K562 (cell line): ENCODE data around the gene NDUFAF2. TPM values are rescaled to one million over a fixed set of nuclear protein-coding genes. Genes with fewer than 3 reads are reported as not detected.
"Not testable (repeated sequence)": the region's sequence is repeated elsewhere in the genome, so short reads cannot be mapped to it uniquely, and the experiment has no call there.

ENCODE experiments used
- ATAC-seq: fragments of 200-7000 bp; cut with Tn5 transposase; 3 replicates; pipeline ENCODE4 v1.9.1; 2020; ENCODE audit warnings: moderate library complexity
- BruUV-seq: library from RNA; stranded (reverse); fragments of 400-500 nt; replicated peaks from 2 replicates; lab custom pipeline; 2021; lab: Mats Ljungman, UMichigan
- CTCF ChIA-PET: fragments of 300-600 bp; formaldehyde crosslinking; extraction: SDS; loops from one replicate; lab custom pipeline; 2021; ENCODE audit warnings: low intra/inter-chr PET ratio; lab: Yijun Ruan, JAX
- POLR2A ChIA-PET: fragments of 300-600, 350-650 bp; sonication (Branson Sonifier 250); formaldehyde crosslinking; extraction: SDS; loops from one replicate; lab custom pipeline; 2021; ENCODE audit warnings: antibody characterized with exemption, inconsistent platforms; lab: Yijun Ruan, JAX
- DNase-seq, 4 experiments: peaks; one replicate each; pipeline versions ENCODE4 v3.0.0 to v3.0.0-alpha.2; 2011 to 2018; ENCODE audit warnings: low spot score in 3 of 4, mixed read lengths in 3 of 4; ENCODE audit errors: extremely low read depth in 1 of 4
- FAIRE-seq: peaks from 2 replicates; lab custom pipeline; 2011; peaks lifted over from hg19 to GRCh38; lab: Jason Lieb, UNC
- H2AFZ ChIP-seq: 2 replicates; pipeline ENCODE4 v1.6.0; 2011; ENCODE audit warnings: low read depth, low read length, control low read depth, inconsistent platforms
- H3K27ac ChIP-seq: fragments of 200-600 bp; 3 replicates; pipeline ENCODE4 v1.8.0; 2011; ENCODE audit warnings: low read depth, mild to moderate bottlenecking, control low read depth, inconsistent platforms, low read length, moderate library complexity, mixed read lengths; ENCODE audit errors: extremely low read depth
- H3K27me3 ChIP-seq, 2 experiments: fragments of 300-600 bp in 1 of 2; 2 replicates in 1 of 2; 3 replicates in 1 of 2; pipeline versions ENCODE4 v1.6.0 to v1.8.0; 2011; ENCODE audit warnings: inconsistent platforms in 2 of 2, low read length in 2 of 2, mild to moderate bottlenecking in 1 of 2, mixed read lengths in 1 of 2, moderate library complexity in 1 of 2; ENCODE audit not compliant: control insufficient read depth in 2 of 2, insufficient read depth in 2 of 2
- H3K36me3 ChIP-seq: fragments of 300-600 bp; 3 replicates; pipeline ENCODE4 v1.8.0; 2011; ENCODE audit warnings: mild to moderate bottlenecking, low read length, inconsistent platforms; ENCODE audit not compliant: control insufficient read depth, insufficient read depth
- H3K4me1 ChIP-seq, 2 experiments: fragments of 200-600 bp in 1 of 2; replicated peaks in 1 of 2; 2 replicates in 1 of 2; 3 replicates in 1 of 2; pipeline versions ENCODE4 v1.5.1 to v1.8.0; 2011; ENCODE audit warnings: inconsistent platforms in 2 of 2, low read length in 2 of 2, mild to moderate bottlenecking in 1 of 2, mixed read lengths in 1 of 2, moderate library complexity in 1 of 2; ENCODE audit not compliant: control insufficient read depth in 2 of 2, insufficient read depth in 2 of 2
- H3K4me2 ChIP-seq: 2 replicates; pipeline ENCODE4 v1.6.1; 2011; ENCODE audit warnings: low read length, control low read depth, inconsistent platforms, mixed read lengths; ENCODE audit not compliant: insufficient read depth
- H3K4me3 ChIP-seq: fragments of 200-600 bp; sonication (generic), shearing (Covaris generic); 2 replicates; pipeline ENCODE4 v1.5.1; 2016; ENCODE audit warnings: control low read depth, inconsistent platforms
- H3K79me2 ChIP-seq: fragments of 200-600 bp; 3 replicates; pipeline ENCODE4 v1.8.0; 2011; ENCODE audit warnings: low read length, inconsistent platforms; ENCODE audit not compliant: control insufficient read depth, insufficient read depth
- H3K9ac ChIP-seq, 2 experiments: 2 replicates each; pipeline versions ENCODE4 v1.6.0 to v1.6.1; 2011; ENCODE audit warnings: low read depth in 2 of 2, low read length in 2 of 2, control low read depth in 1 of 2, inconsistent platforms in 1 of 2, mild to moderate bottlenecking in 1 of 2, mixed read lengths in 1 of 2; ENCODE audit not compliant: insufficient read depth in 1 of 2
- H3K9me1 ChIP-seq: one replicate; pipeline ENCODE4 v1.6.0; 2011; ENCODE audit warnings: inconsistent platforms, mild to moderate bottlenecking, low read length, moderate library complexity; ENCODE audit not compliant: control insufficient read depth, insufficient read depth
- H3K9me3 ChIP-seq: replicated peaks from 2 replicates; pipeline ENCODE4 v1.5.1; 2011; ENCODE audit warnings: low read depth, low read length, inconsistent platforms; ENCODE audit not compliant: control insufficient read depth, insufficient read depth
- H4K20me1 ChIP-seq: replicated peaks from 2 replicates; pipeline ENCODE4 v1.6.1; 2011; ENCODE audit warnings: low read length, inconsistent platforms, mixed read lengths; ENCODE audit not compliant: control insufficient read depth, insufficient read depth
- WGBS: fragments of 100-300 bp; shearing (Covaris generic); methylation state at CpG from one replicate; pipeline ENCODE4 v1.1.6; 2016; ENCODE audit warnings: low coverage, mixed read lengths; ENCODE audit not compliant: insufficient coverage; ENCODE audit errors: missing lambda C conversion rate; 5-methylcytosine and 5-hydroxymethylcytosine counted together
- in situ Hi-C: fragments of 300-500 bp; cut with MboI; formaldehyde crosslinking; loops from 4 replicates; pipeline ENCODE4 v1.15.0; 2018; ENCODE audit warnings: inconsistent platforms, mixed read lengths
- intact Hi-C: fragments of 100-400 bp; cut with micrococcal nuclease; formaldehyde crosslinking; loops from 2 replicates; pipeline ENCODE4 v1.14.2; 2022
- polyA plus RNA-seq, 8 experiments: library from polyadenylated mRNA; depleted of rRNA in 4 of 8; stranded (reverse) in 5 of 8; unstranded in 3 of 8; fragments of >200 nt; fragmentation: Nextera tagmentation in 2 of 8; fragmentation: Illumina TruSeq in 1 of 8; extraction: Ambion mirVana in 2 of 8; extraction: Trizol in 1 of 8; gene quantifications; 2 replicates each; pipeline versions ENCODE4 v1.2.1 to v1.2.3, GENCODE V29; 2011 to 2014; ENCODE audit warnings: inconsistent platforms in 1 of 8, missing spikeins in 1 of 8
- total RNA-seq, 7 experiments: library from RNA; depleted of rRNA in 6 of 7; stranded (reverse); fragments of >200 nt in 6 of 7; fragmentation: Illumina TruSeq in 2 of 7; extraction: Trizol in 2 of 7; gene quantifications; 2 replicates each; pipeline versions ENCODE4 v1.2.1 to v1.2.3, GENCODE V29; 2011 to 2021; ENCODE audit warnings: low replicate concordance in 1 of 7
- TF ChIP-seq, protein P1 (sequence below): fragments of 450-650 bp; IDR thresholded peaks from 2 replicates; pipeline ENCODE4 v1.6.1; 2018; ENCODE audit warnings: mild to moderate bottlenecking, low read depth; ENCODE audit not compliant: partially characterized antibody

The NDUFAF2 gene
- total and polyA plus RNA-seq, 9 of the 15 experiments (the other 6 are each of a cell fraction or from before 2014, with no cell fraction given): 56.0 to 155 (median 95.9) TPM

DNA sequence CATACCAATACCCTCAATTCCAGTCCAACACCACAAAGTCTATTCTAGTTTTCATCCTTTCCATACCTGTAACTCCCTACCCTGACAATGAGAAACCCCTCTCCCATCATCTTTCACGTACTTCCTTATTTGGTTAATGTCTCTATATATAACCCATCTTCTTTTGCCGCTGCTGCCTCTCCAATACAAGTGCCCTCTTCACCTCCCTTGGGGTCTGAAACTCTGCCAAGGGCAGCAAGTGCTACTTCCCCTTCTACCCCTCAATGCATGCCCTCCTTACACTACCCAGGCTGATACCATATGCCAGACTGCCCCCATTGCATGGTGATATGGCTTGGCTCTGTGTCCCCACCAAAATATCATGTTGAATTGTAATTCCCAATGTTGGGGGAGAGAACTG, 241.6 kb downstream of the NDUFAF2 start (continued):
- TF ChIP-seq, protein P1, sequence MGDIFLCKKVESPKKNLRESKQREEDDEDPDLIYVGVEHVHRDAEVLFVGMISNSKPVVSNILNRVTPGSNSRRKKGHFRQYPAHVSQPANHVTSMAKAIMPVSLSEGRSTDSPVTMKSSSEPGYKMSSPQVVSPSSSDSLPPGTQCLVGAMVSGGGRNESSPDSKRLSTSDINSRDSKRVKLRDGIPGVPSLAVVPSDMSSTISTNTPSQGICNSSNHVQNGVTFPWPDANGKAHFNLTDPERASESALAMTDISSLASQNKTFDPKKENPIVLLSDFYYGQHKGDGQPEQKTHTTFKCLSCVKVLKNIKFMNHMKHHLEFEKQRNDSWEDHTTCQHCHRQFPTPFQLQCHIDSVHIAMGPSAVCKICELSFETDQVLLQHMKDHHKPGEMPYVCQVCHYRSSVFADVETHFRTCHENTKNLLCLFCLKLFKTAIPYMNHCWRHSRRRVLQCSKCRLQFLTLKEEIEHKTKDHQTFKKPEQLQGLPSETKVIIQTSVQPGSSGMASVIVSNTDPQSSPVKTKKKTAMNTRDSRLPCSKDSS: no peak

DNA sequence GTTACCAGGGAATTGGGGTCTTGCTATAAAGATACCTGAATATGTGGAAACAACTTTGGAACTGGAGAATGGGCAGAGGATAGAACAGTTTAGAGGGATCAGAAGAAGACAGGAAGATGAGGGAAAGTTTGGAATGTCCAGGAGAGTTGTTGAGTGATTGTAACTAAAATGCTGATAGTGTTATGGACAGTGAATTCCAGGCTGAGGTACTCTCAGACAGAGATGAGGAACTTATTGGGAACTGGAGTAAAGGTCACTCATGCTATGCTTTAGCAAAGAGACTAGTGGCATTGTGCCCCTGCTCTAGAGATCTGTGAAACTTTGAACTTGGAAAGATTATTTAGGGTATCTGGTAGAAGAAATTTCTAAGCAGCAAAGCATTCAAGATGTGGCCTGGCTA, 242.3 kb downstream of the NDUFAF2 start:
- BruUV-seq, H3K4me3 ChIP-seq, ATAC-seq, H4K20me1 ChIP-seq, H3K36me3 ChIP-seq, H3K27me3 ChIP-seq, FAIRE-seq, H3K4me2 ChIP-seq, DNase-seq, H3K27ac ChIP-seq, H3K9ac ChIP-seq, H3K79me2 ChIP-seq, intact Hi-C loops, CTCF ChIA-PET, H3K9me1 ChIP-seq, H2AFZ ChIP-seq, H3K4me1 ChIP-seq, in situ Hi-C loops, H3K9me3 ChIP-seq, POLR2A ChIA-PET: not testable (repeated sequence)

DNA sequence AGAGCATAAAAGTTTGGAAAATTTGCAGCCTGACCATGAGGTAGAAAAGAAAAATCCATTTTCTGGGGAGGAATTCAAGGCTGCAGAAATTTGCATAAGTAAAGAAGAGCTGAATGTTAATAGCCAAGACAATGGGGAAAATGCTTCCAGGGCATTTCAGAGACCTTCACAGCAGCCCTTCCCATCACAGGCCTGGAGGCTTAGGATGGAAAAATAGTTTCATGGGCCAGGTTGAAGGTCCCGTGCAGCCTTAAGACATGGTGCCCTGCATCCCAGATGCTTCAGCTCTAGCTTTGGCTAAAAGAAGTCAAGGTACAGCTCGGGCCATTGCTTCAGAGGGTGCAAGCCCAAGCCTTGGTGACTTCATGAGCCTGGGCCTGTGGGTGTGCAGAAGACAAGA, 242.8 kb downstream of the NDUFAF2 start:
- H3K79me2 ChIP-seq, ATAC-seq, FAIRE-seq, POLR2A ChIA-PET, H3K4me3 ChIP-seq, H3K9ac ChIP-seq, H3K9me1 ChIP-seq, BruUV-seq, H3K27me3 ChIP-seq, H3K36me3 ChIP-seq, H4K20me1 ChIP-seq, DNase-seq, H2AFZ ChIP-seq, H3K9me3 ChIP-seq, H3K4me1 ChIP-seq, intact Hi-C loops, CTCF ChIA-PET, H3K4me2 ChIP-seq, H3K27ac ChIP-seq, in situ Hi-C loops: not testable (repeated sequence)
- 0% methylated on average over 2 of the region's 2 CpGs for WGBS
